ENCODE results near the gene ADAT1. TPM values are rescaled to one million over a fixed set of nuclear protein-coding genes. Genes with fewer than 3 reads are reported as not detected.

The ADAT1 gene
- total RNA-seq, 2 donors from 2014 or later: 50.1 to 54.9 TPM

- Mint-ChIP-seq H3K36me3 (ENCODE audit: low read depth) (peaks cover 55% of the 10 kb centered on the region), H3K4me1 (peaks cover 6% of the 10 kb centered on the region), H3K4me3 (no peak overlapping the region), H3K9me3 (no peaks in the 10 kb centered on the region), H3K27me3 (ENCODE audit: insufficient read depth) (no peaks in the 10 kb centered on the region), H3K27ac (no peak overlapping the region)
- H3K4me3 ChIP-seq (ENCODE audit: low read length): no peak overlapping the region
- no peak overlapping the region for H3K27ac ChIP-seq (ENCODE audit: low read depth, low read length)
- H3K27me3 ChIP-seq (ENCODE audit: control insufficient read depth, insufficient read depth, low read length, poor library complexity, severe bottlenecking): no peaks in the 10 kb centered on the region
- WGBS, 2 experiments (ENCODE audit: insufficient coverage in 1 of 2, insufficient read length in 1 of 2): 95% methylated on average over 2 of the region's 2 CpGs; no CpG with 5 or more reads in 1 of the 2 experiments
- no peaks in the 10 kb centered on the region for H3K9me3 ChIP-seq (ENCODE audit: control insufficient read depth, low read length)
- TF ChIP-seq, protein P1, sequence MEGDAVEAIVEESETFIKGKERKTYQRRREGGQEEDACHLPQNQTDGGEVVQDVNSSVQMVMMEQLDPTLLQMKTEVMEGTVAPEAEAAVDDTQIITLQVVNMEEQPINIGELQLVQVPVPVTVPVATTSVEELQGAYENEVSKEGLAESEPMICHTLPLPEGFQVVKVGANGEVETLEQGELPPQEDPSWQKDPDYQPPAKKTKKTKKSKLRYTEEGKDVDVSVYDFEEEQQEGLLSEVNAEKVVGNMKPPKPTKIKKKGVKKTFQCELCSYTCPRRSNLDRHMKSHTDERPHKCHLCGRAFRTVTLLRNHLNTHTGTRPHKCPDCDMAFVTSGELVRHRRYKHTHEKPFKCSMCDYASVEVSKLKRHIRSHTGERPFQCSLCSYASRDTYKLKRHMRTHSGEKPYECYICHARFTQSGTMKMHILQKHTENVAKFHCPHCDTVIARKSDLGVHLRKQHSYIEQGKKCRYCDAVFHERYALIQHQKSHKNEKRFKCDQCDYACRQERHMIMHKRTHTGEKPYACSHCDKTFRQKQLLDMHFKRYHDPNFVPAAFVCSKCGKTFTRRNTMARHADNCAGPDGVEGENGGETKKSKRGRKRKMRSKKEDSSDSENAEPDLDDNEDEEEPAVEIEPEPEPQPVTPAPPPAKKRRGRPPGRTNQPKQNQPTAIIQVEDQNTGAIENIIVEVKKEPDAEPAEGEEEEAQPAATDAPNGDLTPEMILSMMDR (conservative IDR thresholded peaks at IDR 0.05): no peak
- no peak overlapping the region for H3K9ac ChIP-seq (ENCODE audit: extremely low read depth, low read length, poor library complexity, severe bottlenecking)
- H3K36me3 ChIP-seq (ENCODE audit: control insufficient read depth, insufficient read depth, low read length): peaks cover 50% of the 10 kb centered on the region
- no peak for DNase-seq
- H3K4me1 ChIP-seq (ENCODE audit: control insufficient read depth, insufficient read depth, low read length): peaks cover 3% of the 10 kb centered on the region
Observed at GRCh38 chr16:75618780-75619179, 4.3 kb downstream of the ADAT1 start.

DNA sequence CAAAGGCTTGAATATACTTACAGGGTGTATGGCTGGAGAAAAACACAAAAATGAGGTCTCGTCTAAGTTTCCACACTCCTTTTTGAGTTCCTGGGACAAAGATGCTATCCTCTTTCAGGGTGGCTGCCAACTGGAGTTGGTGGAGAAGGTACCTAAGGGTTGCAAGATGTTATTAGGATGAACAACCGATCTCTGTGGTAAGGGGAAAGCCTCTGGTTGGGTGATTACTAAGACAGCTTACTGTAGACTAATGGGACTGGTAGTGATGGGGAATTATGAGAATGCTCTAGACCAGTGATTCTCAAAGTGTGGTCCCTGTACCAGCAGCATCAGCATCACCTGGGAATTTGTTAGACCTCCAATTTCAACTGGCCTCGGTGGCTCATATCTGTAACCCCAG, 6.0 kb downstream of the ADAT1 start:
- WGBS, 2 experiments (ENCODE audit: insufficient coverage in 1 of 2, insufficient read length in 1 of 2): 89 to 100% methylated on average over 3 of the region's 3 CpGs
- Mint-ChIP-seq H3K4me3 (no peak overlapping the region), H3K27ac (no peak overlapping the region), H3K4me1 (peaks cover 2% of the 10 kb centered on the region), H3K36me3 (ENCODE audit: low read depth) (peaks cover 71% of the 10 kb centered on the region), H3K27me3 (ENCODE audit: insufficient read depth) (no peaks in the 10 kb centered on the region), H3K9me3 (no peaks in the 10 kb centered on the region)
- Histone ChIP-seq H3K27me3 (ENCODE audit: control insufficient read depth, insufficient read depth, low read length, poor library complexity, severe bottlenecking) (no peaks in the 10 kb centered on the region), H3K4me3 (ENCODE audit: low read length) (no peak overlapping the region), H3K9ac (ENCODE audit: extremely low read depth, low read length, poor library complexity, severe bottlenecking) (no peak overlapping the region), H3K9me3 (ENCODE audit: control insufficient read depth, low read length) (no peaks in the 10 kb centered on the region), H3K4me1 (ENCODE audit: control insufficient read depth, insufficient read depth, low read length) (no peaks in the 10 kb centered on the region), H3K36me3 (ENCODE audit: control insufficient read depth, insufficient read depth, low read length) (peaks cover 67% of the 10 kb centered on the region), H3K27ac (ENCODE audit: low read depth, low read length) (no peak overlapping the region)
- TF ChIP-seq, protein P1 (conservative IDR thresholded peaks at IDR 0.05): no peak
- DNase-seq: no peak

DNA sequence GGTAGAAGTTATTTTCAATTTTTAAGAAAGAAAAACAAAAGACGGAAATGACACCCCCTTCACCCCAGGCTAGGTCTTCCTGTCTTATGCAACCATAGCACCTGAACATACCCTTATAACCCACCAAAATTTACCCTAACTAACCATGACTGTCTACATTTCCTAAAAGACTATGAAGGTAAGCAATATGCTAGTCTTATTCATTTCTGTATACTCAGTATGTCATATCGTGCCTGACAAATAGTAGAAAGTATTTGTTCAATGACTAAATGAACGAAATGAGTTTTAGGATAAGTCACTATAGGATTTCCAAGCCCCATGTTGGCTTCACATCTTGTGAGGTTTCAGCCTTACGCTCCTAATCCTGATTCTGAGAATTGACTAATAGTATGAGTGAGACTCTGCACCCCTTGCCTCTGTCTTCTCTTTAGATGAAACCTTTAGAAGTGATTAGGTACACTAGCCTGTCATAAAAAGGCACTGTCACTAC, 6.5 kb downstream of the ADAT1 start:
- Mint-ChIP-seq H3K36me3 (ENCODE audit: low read depth) (peaks cover 73% of the 10 kb centered on the region), H3K4me3 (no peak overlapping the region), H3K27ac (no peak overlapping the region), H3K4me1 (no peaks in the 10 kb centered on the region), H3K27me3 (ENCODE audit: insufficient read depth) (no peaks in the 10 kb centered on the region), H3K9me3 (no peaks in the 10 kb centered on the region)
- Histone ChIP-seq H3K36me3 (ENCODE audit: control insufficient read depth, insufficient read depth, low read length) (peaks cover 69% of the 10 kb centered on the region), H3K4me3 (ENCODE audit: low read length) (no peak overlapping the region), H3K9ac (ENCODE audit: extremely low read depth, low read length, poor library complexity, severe bottlenecking) (no peak overlapping the region), H3K27me3 (ENCODE audit: control insufficient read depth, insufficient read depth, low read length, poor library complexity, severe bottlenecking) (no peaks in the 10 kb centered on the region), H3K4me1 (ENCODE audit: control insufficient read depth, insufficient read depth, low read length) (no peaks in the 10 kb centered on the region), H3K9me3 (ENCODE audit: control insufficient read depth, low read length) (no peaks in the 10 kb centered on the region), H3K27ac (ENCODE audit: low read depth, low read length) (no peak overlapping the region)
- WGBS, 2 experiments (ENCODE audit: insufficient coverage in 1 of 2, insufficient read length in 1 of 2): 96 to 97% methylated on average over 4 of the region's 4 CpGs
- DNase-seq: no peak
- TF ChIP-seq, protein P1 (conservative IDR thresholded peaks at IDR 0.05): no peak

Data from endodermal cell (in vitro differentiated cells).